Subcutaneous adipose tissue (tissue), 4 donors: ENCODE data around the gene KCNIP4. TPM values are rescaled to one million over a fixed set of nuclear protein-coding genes. Genes with fewer than 3 reads are reported as not detected.

Experiments used
- CTCF ChIP-seq: fragments of 450-650 bp; IDR thresholded peaks from one replicate; pipeline ENCODE4 v1.5.1; 2016; ENCODE audit warnings: low read depth, mild to moderate bottlenecking, control low read depth, antibody characterized with exemption, moderate library complexity
- total RNA-seq, 4 donors: library from RNA; depleted of rRNA; stranded (reverse); fragments of >200 nt; gene quantifications; one replicate each; pipeline ENCODE4 v1.1.0, GENCODE V29; 2016

Gene KCNIP4
- total RNA-seq, 4 donors from 2014 or later = 0.34 TPM; not detected in 3

GRCh38 chr4:21555083-21555482, 393.5 kb downstream of the KCNIP4 start:
- TF ChIP-seq CTCF = no peak

- no peak for TF ChIP-seq CTCF
These were observed 394.1 kb downstream of the KCNIP4 start for GRCh38 chr4:21554500-21554899.

- no peak for TF ChIP-seq CTCF
These were observed 394.5 kb downstream of the KCNIP4 start for GRCh38 chr4:21554066-21554465.

DNA sequence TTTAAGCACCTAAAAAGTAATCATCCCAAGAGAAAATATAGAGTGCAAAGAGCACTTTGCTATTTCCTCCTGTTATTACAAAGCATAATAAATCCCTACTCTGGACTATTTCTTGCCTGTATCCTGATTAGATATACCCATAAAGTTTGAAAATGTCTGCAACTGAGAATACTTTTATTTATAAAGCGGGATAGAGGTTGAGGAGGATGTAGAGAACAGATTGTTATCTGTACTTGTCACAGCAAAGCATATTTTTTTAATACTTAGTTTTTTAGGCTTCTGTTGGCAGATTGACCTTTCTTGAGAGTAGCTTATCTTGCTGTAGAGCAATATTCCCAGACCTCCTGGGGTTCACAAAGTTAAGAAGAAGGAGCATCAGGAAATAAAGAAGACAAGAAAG, 396.1 kb downstream of the KCNIP4 start:
- no peak for TF ChIP-seq CTCF

GRCh38 chr4:21544955-21545354, 403.6 kb downstream of the KCNIP4 start:
- no peak for TF ChIP-seq CTCF

DNA sequence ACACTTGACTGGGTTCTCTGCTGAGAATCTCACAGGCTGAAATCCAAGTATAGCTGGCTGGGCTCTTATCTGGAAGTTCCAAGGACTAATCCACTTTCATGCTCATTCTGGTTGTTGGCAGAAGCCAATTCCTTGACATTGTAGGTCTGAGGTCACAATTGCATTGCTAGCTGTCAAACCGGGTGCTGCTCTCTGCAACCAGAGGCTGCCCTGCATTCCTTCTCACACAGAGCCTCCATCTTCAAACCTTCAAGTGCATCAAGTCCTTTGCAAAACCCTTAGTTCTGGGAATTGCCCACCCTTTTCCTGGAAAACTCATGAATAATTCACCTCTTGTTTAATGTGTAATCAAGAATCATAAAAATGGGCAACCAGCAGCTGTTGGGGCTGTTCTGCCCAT, 404.2 kb downstream of the KCNIP4 start:
- no peak for TF ChIP-seq CTCF

- TF ChIP-seq CTCF = no peak
These were observed 405.1 kb downstream of the KCNIP4 start for GRCh38 chr4:21543514-21543913.
